Neural progenitor cell (in vitro differentiated cells): Measurements from ENCODE around the gene IQCE. TPM values are rescaled to one million over a fixed set of nuclear protein-coding genes. Genes with fewer than 3 reads are reported as not detected.

Experiments
- DNase-seq: peaks from one replicate; pipeline ENCODE4 v3.0.0-alpha.2; 2016; ENCODE audit warnings: low spot score
- H2AFZ ChIP-seq: fragments of 200-600 bp; sonication (generic); replicated peaks from 2 replicates; pipeline ENCODE4 v1.6.1; 2016; ENCODE audit warnings: antibody characterized with exemption
- H3F3A ChIP-seq: fragments of 200-600 bp; sonication (generic); 2 replicates; pipeline ENCODE4 v1.6.1; 2016; ENCODE audit warnings: antibody characterized with exemption, low read depth
- H3K27ac ChIP-seq: fragments of 200-600 bp; sonication (generic); 2 replicates; pipeline ENCODE4 v1.5.1; 2016; ENCODE audit warnings: mild to moderate bottlenecking
- H3K27me3 ChIP-seq: fragments of 200-600 bp; sonication (generic); 2 replicates; pipeline ENCODE4 v1.6.1; 2016; ENCODE audit warnings: mild to moderate bottlenecking, moderate library complexity
- H3K36me3 ChIP-seq: fragments of 200-600 bp; sonication (generic); 2 replicates; pipeline ENCODE4 v1.5.1; 2016
- H3K4me1 ChIP-seq: fragments of 200-600 bp; sonication (generic); 2 replicates; pipeline ENCODE4 v1.6.1; 2016; ENCODE audit warnings: mixed run types
- H3K4me2 ChIP-seq: fragments of 200-600 bp; sonication (generic); 2 replicates; pipeline ENCODE4 v1.6.1; 2016
- H3K4me3 ChIP-seq: fragments of 200-600 bp; sonication (generic); 2 replicates; pipeline ENCODE4 v1.5.1; 2016
- H3K79me2 ChIP-seq: fragments of 200-600 bp; sonication (generic); 2 replicates; pipeline ENCODE4 v1.6.1; 2016; ENCODE audit warnings: low read depth
- H3K9ac ChIP-seq: fragments of 200-600 bp; sonication (generic); 2 replicates; pipeline ENCODE4 v1.6.1; 2016
- H3K9me3 ChIP-seq: fragments of 200-600 bp; sonication (generic); 2 replicates; pipeline ENCODE4 v1.5.1; 2016; ENCODE audit warnings: low read depth
- H4K20me1 ChIP-seq: fragments of 200-600 bp; sonication (generic); 2 replicates; pipeline ENCODE4 v1.6.1; 2016; ENCODE audit warnings: low read depth
- H3K27ac Mint-ChIP-seq: 3 replicates; pipeline ENCODE4 v1.8.0; 2021; ENCODE audit warnings: mixed read lengths
- H3K27me3 Mint-ChIP-seq: 2 replicates; pipeline ENCODE4 v1.8.0; 2022; ENCODE audit warnings: low read depth, mild to moderate bottlenecking, inconsistent platforms, moderate library complexity, mixed read lengths; ENCODE audit not compliant: insufficient read depth
- H3K36me3 Mint-ChIP-seq: 3 replicates; pipeline ENCODE4 v1.8.0; 2021; ENCODE audit warnings: mixed read lengths
- H3K4me1 Mint-ChIP-seq: 3 replicates; pipeline ENCODE4 v1.8.0; 2021; ENCODE audit warnings: mixed read lengths
- H3K4me3 Mint-ChIP-seq: 3 replicates; pipeline ENCODE4 v1.8.0; 2021; ENCODE audit warnings: mild to moderate bottlenecking, moderate library complexity, mixed read lengths
- H3K9me3 Mint-ChIP-seq: 3 replicates; pipeline ENCODE4 v1.8.0; 2020; ENCODE audit warnings: mixed read lengths
- CTCF ChIP-seq: fragments of 200-600 bp; sonication (generic); IDR thresholded peaks from 2 replicates; pipeline ENCODE4 v1.5.1; 2017; ENCODE audit warnings: antibody characterized with exemption, mild to moderate bottlenecking
- EZH2 ChIP-seq: fragments of 200-600 bp; sonication (generic); IDR thresholded peaks from 2 replicates; pipeline ENCODE4 v1.6.1; 2017; ENCODE audit warnings: antibody characterized with exemption, mild to moderate bottlenecking, moderate library complexity
- EZH2phosphoT487 ChIP-seq: fragments of 200-600 bp; sonication (generic); IDR thresholded peaks from 2 replicates; pipeline ENCODE4 v1.6.1; 2017; ENCODE audit warnings: antibody characterized with exemption
- total RNA-seq: library from RNA; depleted of rRNA; stranded (reverse); fragments of >200 nt; gene quantifications from 2 replicates; pipeline ENCODE4 v1.2.3, GENCODE V29; 2015; ENCODE audit warnings: low replicate concordance

Gene IQCE
- total RNA-seq, 1 donor from 2014 or later: 4.6 TPM

- peak within 1 kb of the TSS; percentile 89 for H3K9ac ChIP-seq
- H3K79me2 ChIP-seq: peaks cover 52% of the 10 kb centered on the region
- H3K27me3 ChIP-seq: no peaks in the 10 kb centered on the region
- H2AFZ ChIP-seq: no peak within 1 kb of the TSS
- no peak for DNase-seq
- H3K4me3 ChIP-seq: peak within 1 kb of the TSS; percentile 97
- H3K36me3 ChIP-seq: no peaks in the 10 kb centered on the region
- H3K9me3 Mint-ChIP-seq: no peaks in the 10 kb centered on the region
- peaks cover 4% of the 10 kb centered on the region for H3K27me3 Mint-ChIP-seq
- H3K4me3 Mint-ChIP-seq: peak within 1 kb of the TSS; percentile 94
- H3K4me1 ChIP-seq: peaks cover 9% of the 10 kb centered on the region
- H3K27ac Mint-ChIP-seq: peak within 1 kb of the TSS; percentile 72
- H3K4me2 ChIP-seq: peak within 1 kb of the TSS; percentile 94
- no peaks in the 10 kb centered on the region for H3K36me3 Mint-ChIP-seq
- no peaks in the 10 kb centered on the region for H3K9me3 ChIP-seq
- H3K27ac ChIP-seq: no peak within 1 kb of the TSS
- no peak for TF ChIP-seq EZH2
- no peak for TF ChIP-seq CTCF
- TF ChIP-seq EZH2phosphoT487: no peak
- H4K20me1 ChIP-seq: peaks cover 51% of the 10 kb centered on the region
- H3F3A ChIP-seq: peaks cover 20% of the 10 kb centered on the region
- peaks cover 39% of the 10 kb centered on the region for H3K4me1 Mint-ChIP-seq
These were observed 73.4 kb downstream of the IQCE start, which contains the start of gene TTYH3 for GRCh38 chr7:2631946-2632732. TTYH3 (plus strand) TSS chr7:2631986; CDS start chr7:2632156, 170 bp downstream.

- Histone ChIP-seq H3K27ac (peak overlapping the region; percentile 32), H3K27me3 (no peaks in the 10 kb centered on the region), H3K79me2 (peaks cover 60% of the 10 kb centered on the region), H3K4me3 (peak overlapping the region; percentile 97), H3K4me2 (peak overlapping the region; percentile 94), H3K9ac (peak overlapping the region; percentile 89), H3K36me3 (no peaks in the 10 kb centered on the region), H4K20me1 (peaks cover 59% of the 10 kb centered on the region), H3K4me1 (peaks cover 9% of the 10 kb centered on the region), H3K9me3 (no peaks in the 10 kb centered on the region), H3F3A (peaks cover 20% of the 10 kb centered on the region), H2AFZ (no peak overlapping the region)
- H3K4me1 Mint-ChIP-seq: peaks cover 37% of the 10 kb centered on the region
- DNase-seq: peak; percentile 57
- TF ChIP-seq CTCF: no peak
- no peak for TF ChIP-seq EZH2phosphoT487
- no peak for TF ChIP-seq EZH2
- H3K36me3 Mint-ChIP-seq: no peaks in the 10 kb centered on the region
- H3K27ac Mint-ChIP-seq: peak overlapping the region; percentile 76
- H3K27me3 Mint-ChIP-seq: peaks cover 4% of the 10 kb centered on the region
- peak overlapping the region; percentile 94 for H3K4me3 Mint-ChIP-seq
- no peaks in the 10 kb centered on the region for H3K9me3 Mint-ChIP-seq
These were observed 74.2 kb downstream of the IQCE start for GRCh38 chr7:2632733-2633537.

- peak overlapping the region; percentile 76 for H3K27ac Mint-ChIP-seq
- H3K4me3 Mint-ChIP-seq: peak overlapping the region; percentile 94
- no peaks in the 10 kb centered on the region for H3K36me3 Mint-ChIP-seq
- Histone ChIP-seq H3K27me3 (no peaks in the 10 kb centered on the region), H3K27ac (peak overlapping the region; percentile 32), H3K4me2 (peak overlapping the region; percentile 94), H4K20me1 (peaks cover 67% of the 10 kb centered on the region), H2AFZ (no peak overlapping the region), H3K79me2 (peaks cover 68% of the 10 kb centered on the region), H3F3A (peaks cover 20% of the 10 kb centered on the region), H3K4me1 (peaks cover 9% of the 10 kb centered on the region), H3K9ac (peak overlapping the region; percentile 89), H3K9me3 (no peaks in the 10 kb centered on the region), H3K36me3 (no peaks in the 10 kb centered on the region), H3K4me3 (peak overlapping the region; percentile 97)
- no peak for DNase-seq
- no peaks in the 10 kb centered on the region for H3K9me3 Mint-ChIP-seq
- TF ChIP-seq EZH2phosphoT487 (no peak), EZH2 (no peak), CTCF (no peak)
- H3K27me3 Mint-ChIP-seq: peaks cover 4% of the 10 kb centered on the region
- peaks cover 32% of the 10 kb centered on the region for H3K4me1 Mint-ChIP-seq
These were observed 74.9 kb downstream of the IQCE start for GRCh38 chr7:2633538-2634266.
